Muscle layer of duodenum (tissue), 2 donors: ENCODE results near the gene CX3CL1.
"Not testable (repeated sequence)": the region's sequence is repeated elsewhere in the genome, so short reads cannot be mapped to it uniquely, and the experiment has no call there.

Source experiments
- H3K27ac ChIP-seq: one replicate; pipeline ENCODE4 v1.7.0; 2013; ENCODE audit warnings: mild to moderate bottlenecking, low read length
- H3K27me3 ChIP-seq: one replicate; pipeline ENCODE4 v1.7.0; 2013; ENCODE audit warnings: low read depth, mild to moderate bottlenecking, control low read depth, low read length
- H3K36me3 ChIP-seq, 2 donors: one replicate each; pipeline ENCODE4 v1.7.0; 2013; ENCODE audit warnings: low read length in 2 of 2, control low read depth in 1 of 2, mild to moderate bottlenecking in 1 of 2; ENCODE audit not compliant: insufficient read depth in 2 of 2, control insufficient read depth in 1 of 2
- H3K4me1 ChIP-seq, 2 donors: one replicate each; pipeline ENCODE4 v1.7.0; 2013; ENCODE audit warnings: low read length in 2 of 2, mild to moderate bottlenecking in 2 of 2, control low read depth in 1 of 2, moderate library complexity in 1 of 2; ENCODE audit not compliant: insufficient read depth in 2 of 2, control insufficient read depth in 1 of 2
- H3K4me3 ChIP-seq, 2 donors: one replicate each; pipeline ENCODE4 v1.7.0; 2013; ENCODE audit warnings: low read length in 2 of 2, low read depth in 1 of 2, mild to moderate bottlenecking in 1 of 2
- H3K9me3 ChIP-seq, 2 donors: one replicate each; pipeline ENCODE4 v1.7.0; 2013; ENCODE audit warnings: low read length in 2 of 2, control low read depth in 1 of 2, mild to moderate bottlenecking in 1 of 2; ENCODE audit not compliant: control insufficient read depth in 1 of 2
- donor health status: healthy.

Gene CX3CL1

DNA sequence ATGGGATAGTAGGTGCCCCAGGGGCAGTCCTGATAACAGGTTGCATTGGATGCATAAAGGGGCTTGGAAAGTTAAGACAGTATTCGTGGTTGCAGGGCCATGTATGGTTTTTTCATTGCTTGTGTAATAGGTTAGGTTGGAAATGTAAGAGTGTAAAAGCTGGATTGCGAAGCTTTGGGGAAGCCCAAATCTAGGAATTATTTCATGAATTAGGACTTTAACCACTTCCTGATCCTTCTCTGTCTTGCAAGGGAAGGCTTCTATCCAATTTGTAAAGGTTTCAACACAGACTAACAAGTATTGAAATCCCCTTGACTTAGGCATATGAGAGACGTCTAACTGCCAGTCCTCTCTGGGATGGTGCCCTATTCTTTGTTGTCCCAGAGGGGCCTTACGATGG lies 24.5 kb downstream of the CX3CL1 start:
- Histone ChIP-seq H3K36me3 (no peaks in the 10 kb centered on the region), H3K9me3 (no peaks in the 10 kb centered on the region), H3K27ac (no peak overlapping the region), H3K4me1 (peaks cover 0 to 4% of the 10 kb centered on the region in 2 donors), H3K4me3 (no peak overlapping the region), H3K27me3 (no peaks in the 10 kb centered on the region)

DNA sequence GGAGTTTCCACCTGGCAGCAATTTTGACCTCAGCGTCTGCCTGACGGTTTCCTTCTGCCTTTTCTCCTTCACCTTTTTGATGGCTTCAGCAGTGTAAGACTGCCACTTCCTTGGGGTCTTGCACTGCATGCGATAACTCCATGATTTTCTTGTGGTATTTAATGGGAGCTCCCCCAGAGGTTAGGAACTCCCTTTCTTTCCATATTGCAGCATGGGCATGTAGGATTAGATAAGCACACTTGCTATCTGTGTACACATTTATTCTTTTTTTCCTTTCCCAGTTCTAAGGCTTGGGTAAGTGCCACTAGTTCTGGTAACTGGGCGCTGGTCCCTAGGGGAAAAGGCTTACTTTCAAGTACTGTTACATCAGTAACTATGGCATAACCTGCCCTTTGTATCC lies 25.2 kb downstream of the CX3CL1 start:
- not testable (repeated sequence) for H3K4me1 ChIP-seq, H3K36me3 ChIP-seq, H3K27me3 ChIP-seq, H3K27ac ChIP-seq, H3K9me3 ChIP-seq, H3K4me3 ChIP-seq

DNA sequence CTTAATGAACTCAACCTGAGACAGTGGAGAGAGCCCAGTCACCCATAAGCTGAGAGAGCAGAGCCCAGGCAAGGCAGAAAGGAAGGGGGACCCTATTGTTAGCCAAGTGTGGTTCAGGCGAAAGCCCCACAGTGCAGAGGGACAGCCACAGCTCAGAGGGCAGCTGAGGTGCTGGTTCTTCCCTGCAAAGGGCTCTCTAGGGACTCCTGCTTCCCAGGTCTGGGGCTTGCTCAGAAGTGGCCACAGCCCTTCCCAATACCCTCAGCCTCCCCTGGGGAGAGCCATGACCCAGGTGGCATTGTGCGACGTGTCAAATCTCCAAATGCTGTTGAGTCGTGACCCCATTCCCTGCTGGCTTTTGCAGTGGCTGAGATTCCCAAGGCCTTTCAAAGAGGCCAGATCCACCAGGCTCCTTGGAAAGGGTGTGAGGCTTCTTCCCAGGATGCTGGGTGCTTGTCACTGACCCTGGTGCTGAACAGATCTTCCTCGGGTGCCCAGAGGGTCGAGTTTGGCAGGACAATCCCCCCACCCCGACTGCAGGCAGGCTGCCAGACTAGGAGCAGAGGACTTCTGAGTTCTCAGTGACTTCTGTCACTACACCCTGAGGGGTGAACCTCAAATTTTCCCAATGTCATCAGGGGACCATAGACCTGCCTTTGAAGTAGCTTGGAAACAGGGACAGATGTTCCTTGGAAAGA lies 29.8 kb downstream of the CX3CL1 start:
- Histone ChIP-seq H3K27me3 (no peaks in the 10 kb centered on the region), H3K4me1 (no peaks in the 10 kb centered on the region), H3K4me3 (no peak overlapping the region), H3K9me3 (no peaks in the 10 kb centered on the region), H3K36me3 (no peaks in the 10 kb centered on the region), H3K27ac (no peak overlapping the region)

DNA sequence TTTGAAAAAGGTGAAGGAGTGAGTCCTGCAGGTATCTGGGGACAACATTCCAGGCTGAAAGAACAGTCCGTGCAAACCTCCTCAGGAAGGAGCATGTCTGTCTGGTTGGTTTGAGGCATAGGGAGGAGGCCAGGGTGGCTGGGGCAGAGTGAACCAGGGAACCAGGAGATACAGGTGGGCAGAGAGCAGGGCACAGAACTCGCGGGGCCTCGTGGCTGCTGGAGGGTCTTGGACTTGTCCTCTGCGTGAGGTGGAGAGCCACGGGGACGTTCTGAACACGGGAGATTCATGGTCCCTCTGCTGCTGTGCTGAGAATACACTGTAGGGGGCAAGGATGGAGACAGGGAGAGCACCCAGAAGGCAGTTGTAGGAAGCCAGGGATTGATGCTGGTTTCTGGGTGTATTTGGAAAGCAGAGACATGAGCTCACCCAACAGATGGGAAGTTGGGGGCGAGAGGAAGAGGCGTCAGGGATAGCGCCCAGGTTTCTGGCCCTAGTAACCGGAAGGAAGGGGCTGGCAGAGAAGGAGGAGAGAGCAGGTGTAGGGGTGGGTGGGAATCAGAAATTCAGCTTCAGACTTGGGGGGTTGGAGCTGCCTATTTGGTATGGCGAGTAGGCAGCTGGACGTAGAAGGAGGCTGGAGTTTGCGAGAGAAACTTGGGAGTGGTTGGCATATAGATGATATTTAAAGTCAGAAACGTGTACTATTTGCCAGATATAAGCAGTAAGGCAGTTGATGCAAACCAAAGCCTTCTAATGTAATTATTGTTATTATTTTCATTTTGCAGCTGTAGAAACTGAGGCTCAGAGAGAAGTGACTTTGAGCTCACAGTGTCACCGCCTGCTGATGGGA lies 31.9 kb downstream of the CX3CL1 start, which contains the start of gene CCL17:
TSS of gene CCL17 (plus strand) at position 803 of the 853 bp plus-strand sequence. CDS start 9,166 bp downstream, outside the sequence.
- Histone ChIP-seq H3K36me3 (no peaks in the 10 kb centered on the region), H3K9me3 (no peaks in the 10 kb centered on the region), H3K4me3 (no peak within 1 kb of the TSS), H3K27me3 (no peaks in the 10 kb centered on the region), H3K27ac (no peak within 1 kb of the TSS), H3K4me1 (no peaks in the 10 kb centered on the region)

DNA sequence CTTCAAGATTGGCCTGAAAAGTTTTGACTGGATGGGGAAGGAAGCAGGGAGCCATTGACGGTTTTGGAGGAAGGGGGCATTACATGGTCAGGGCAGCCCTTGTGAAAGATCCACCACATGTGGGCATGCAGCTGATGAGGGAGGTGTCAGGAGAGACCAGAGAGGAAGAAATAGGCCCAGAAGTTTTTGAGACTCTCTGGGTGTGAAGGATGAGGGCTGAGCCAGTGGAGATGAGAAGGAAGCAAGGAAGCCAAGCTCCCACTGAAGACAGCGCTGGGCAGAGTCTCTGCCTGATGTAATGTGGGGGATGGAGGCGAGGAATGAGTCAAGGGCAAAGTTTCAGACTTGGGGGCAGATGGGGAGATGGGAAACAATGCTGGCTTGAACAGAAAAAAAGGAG lies 32.8 kb downstream of the CX3CL1 start:
- H3K4me1 ChIP-seq: no peaks in the 10 kb centered on the region
- H3K27me3 ChIP-seq: no peaks in the 10 kb centered on the region
- no peak overlapping the region for H3K27ac ChIP-seq
- no peaks in the 10 kb centered on the region for H3K36me3 ChIP-seq
- H3K4me3 ChIP-seq: no peak overlapping the region
- H3K9me3 ChIP-seq: no peaks in the 10 kb centered on the region

DNA sequence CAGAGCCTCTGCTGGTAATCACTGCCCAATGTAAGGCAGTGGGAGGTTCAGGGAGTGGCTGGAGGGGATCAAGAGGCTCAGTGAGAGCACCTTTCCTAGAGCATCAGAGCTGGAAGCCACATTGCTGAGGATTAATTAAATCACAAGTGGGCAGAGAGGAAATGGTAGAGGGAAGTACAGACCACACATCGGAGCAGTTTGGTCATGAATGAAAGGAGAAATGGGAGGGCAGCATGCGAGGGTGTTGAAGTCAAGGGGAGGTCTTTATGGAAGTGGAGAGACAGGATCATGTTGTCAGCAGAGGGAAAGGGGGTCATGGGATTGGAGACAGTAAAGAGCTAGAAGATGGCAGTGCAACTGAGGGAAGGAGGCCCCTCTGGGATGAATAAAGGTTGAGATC lies 34.6 kb downstream of the CX3CL1 start:
- H3K27me3 ChIP-seq: no peaks in the 10 kb centered on the region
- no peaks in the 10 kb centered on the region for H3K36me3 ChIP-seq
- no peaks in the 10 kb centered on the region for H3K4me1 ChIP-seq
- no peak overlapping the region for H3K27ac ChIP-seq
- H3K9me3 ChIP-seq: no peaks in the 10 kb centered on the region
- no peak overlapping the region for H3K4me3 ChIP-seq

DNA sequence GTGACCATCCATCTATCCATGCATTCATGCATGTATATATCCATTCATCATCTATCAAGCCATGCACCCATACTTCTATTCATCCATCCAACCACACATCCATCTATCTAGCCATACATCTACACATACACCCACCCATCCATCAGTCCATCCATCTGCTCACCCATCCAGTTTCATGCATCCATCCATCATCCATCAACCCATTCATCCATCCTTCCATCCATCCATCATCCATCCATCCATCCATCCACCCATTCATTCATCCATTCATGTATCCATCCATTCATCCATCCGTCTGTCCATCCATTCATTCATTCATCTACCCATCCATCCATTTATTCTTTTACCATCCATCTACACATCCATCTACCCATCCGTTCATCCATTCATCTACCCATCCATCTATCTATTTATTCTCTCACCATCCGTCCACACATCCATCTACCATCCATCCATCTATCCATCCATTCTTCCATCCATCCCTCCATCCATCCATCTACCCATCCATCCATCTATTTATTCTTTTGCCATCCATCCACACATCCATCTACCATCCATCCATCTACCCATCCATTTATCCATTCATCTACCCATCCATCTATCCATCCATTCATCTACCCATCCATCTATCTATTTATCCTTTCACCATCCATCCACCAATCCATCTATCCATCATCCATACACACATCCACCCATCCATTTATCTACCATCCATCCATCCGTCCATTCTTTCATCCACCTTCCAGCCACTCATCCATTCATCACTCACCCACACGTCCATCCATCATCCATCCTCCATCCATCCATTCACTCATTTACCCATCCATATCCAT lies 35.4 kb downstream of the CX3CL1 start:
- Histone ChIP-seq H3K27me3 (no peaks in the 10 kb centered on the region), H3K36me3 (no peaks in the 10 kb centered on the region), H3K27ac (no peak overlapping the region), H3K4me3 (no peak overlapping the region), H3K4me1 (no peaks in the 10 kb centered on the region), H3K9me3 (no peaks in the 10 kb centered on the region)

DNA sequence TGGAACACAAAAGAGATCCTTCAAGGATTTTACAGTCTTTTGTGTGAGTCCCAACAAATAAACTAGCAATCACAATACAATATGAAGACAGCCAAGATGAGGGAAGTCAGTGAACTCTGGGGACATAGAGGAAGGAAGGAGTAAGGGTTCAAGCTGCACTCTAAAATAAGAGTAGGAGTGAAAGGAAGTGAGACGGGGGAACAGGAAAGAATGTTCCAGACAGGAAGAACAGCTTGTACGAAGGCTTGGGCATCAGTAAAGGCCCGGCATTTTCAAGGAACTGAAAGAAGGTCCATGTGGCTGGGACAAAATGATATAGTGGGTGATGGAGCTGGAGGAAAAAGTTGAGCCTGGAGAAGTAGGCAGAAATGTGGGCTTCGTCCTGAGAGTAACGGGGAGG lies 36.8 kb downstream of the CX3CL1 start:
- H3K27ac ChIP-seq: no peak overlapping the region

DNA sequence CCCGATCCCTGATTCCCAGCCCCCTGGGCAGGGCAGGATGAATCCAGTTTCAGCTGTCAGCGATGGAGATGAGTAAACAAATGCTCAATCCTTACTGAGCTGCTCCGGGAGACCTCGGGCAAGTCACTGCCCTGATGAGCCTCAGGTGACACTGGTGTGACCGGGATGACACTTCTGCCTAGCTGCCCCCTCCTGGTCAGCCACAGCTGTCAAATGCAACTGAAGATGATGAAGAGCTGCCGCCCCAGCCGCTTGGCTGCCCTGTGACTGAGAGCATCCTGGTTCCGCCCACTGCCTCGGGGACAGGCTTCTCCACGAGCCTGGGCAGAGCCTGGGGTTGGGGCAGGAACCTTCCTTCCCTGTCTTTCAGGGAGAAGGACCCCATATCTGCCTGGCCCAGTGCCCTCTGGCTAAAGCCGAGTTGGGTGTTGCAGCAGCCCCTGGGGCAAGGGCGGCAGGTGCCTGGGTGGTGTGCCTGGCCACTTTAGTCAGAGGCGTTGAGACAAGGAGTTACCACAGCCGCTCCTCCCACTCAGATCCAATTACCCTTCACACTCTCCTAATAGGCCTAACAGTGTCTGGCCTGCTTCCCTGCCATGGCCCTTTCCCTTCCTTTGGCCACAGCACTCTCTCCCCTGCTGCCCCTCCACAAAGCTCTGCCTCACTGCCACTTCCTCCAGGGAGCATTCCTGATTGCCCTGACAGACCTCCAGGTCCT lies 37.7 kb downstream of the CX3CL1 start:
- Histone ChIP-seq H3K9me3 (no peaks in the 10 kb centered on the region), H3K4me1 (no peaks in the 10 kb centered on the region), H3K27ac (no peak overlapping the region), H3K4me3 (no peak overlapping the region), H3K36me3 (no peaks in the 10 kb centered on the region), H3K27me3 (no peaks in the 10 kb centered on the region)

More for the DNA sequence above, 36.8 kb downstream of the CX3CL1 start:
- Histone ChIP-seq H3K9me3 (no peaks in the 10 kb centered on the region), H3K36me3 (no peaks in the 10 kb centered on the region), H3K27me3 (no peaks in the 10 kb centered on the region), H3K4me3 (no peak overlapping the region), H3K4me1 (no peaks in the 10 kb centered on the region)

DNA sequence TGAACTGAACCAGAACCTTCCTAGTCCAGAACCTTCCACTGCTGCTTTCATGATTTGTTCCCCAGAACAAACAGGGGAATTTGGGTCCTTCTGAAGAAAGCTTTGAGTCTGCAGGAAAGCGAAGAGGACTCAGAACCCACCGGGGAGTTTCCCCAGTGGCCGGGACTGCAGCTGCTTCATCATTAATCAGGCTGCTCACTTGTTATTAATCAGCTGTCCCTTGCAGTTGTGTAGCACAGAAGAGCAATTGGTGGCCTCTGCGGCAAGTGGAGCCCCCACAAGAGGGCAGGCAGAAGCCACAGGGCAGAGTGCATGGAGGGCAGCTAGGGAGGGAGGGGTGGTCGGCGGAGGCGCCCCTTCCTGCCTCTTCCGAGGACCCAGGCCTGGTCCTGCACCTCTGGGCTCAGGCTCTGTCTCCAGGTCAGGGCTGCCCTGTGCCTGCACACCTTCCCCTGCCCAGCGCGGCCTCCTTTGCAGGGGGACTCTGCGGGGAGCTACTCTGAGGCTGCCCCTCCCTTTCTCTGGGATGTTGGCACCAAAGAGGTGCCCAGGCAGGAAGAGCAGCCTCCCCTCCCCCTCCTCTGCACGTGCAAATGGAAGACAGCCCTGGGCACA lies 39.2 kb downstream of the CX3CL1 start:
- no peaks in the 10 kb centered on the region for H3K9me3 ChIP-seq
- H3K4me1 ChIP-seq: no peaks in the 10 kb centered on the region
- no peak overlapping the region for H3K27ac ChIP-seq
- H3K4me3 ChIP-seq: no peak overlapping the region
- no peaks in the 10 kb centered on the region for H3K27me3 ChIP-seq
- H3K36me3 ChIP-seq: no peaks in the 10 kb centered on the region
